HG03025 (cell line): ENCODE data around the gene PAFAH1B2.
"Not testable (repeated sequence)": the region's sequence is repeated elsewhere in the genome, so short reads cannot be mapped to it uniquely, and the experiment has no call there.

Experiments used
- ATAC-seq: cut with Tn5 transposase; IDR thresholded peaks from one replicate; pipeline ENCODE4 v1.9.1; 2021; ENCODE audit warnings: mild to moderate bottlenecking, moderate library complexity; ENCODE audit not compliant: unreplicated experiment, low FRiP score

Gene PAFAH1B2

DNA sequence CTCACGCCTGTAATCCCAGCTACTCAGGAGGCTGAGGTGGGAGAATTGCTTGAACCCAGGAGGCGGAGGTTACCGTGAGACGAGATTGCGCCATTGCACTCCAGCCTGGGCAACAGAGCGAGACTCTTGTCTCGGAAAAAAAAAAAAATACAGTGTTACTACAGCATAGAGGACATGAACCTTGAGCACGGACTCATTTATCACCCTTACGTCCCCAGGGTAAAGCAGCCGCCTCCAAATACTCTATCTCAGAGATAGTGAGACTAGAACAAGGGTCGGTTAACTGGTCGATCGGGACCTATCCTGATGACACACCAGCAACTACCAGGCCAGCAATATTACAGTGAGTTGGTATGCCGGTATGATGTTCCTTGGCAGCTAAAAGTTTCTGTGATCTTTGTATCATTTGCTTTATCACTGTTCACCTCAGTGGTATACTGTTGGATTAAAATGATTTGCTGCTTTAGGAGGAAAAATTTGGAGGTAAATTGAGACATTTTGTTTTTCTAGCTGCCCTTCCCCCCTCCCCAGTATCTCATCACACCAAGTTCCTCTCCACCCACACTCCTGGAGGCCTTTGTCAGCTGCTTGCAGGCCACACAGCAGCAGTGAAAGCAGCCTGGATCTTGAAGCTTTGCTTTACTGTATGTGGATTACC, 27.4 kb downstream of the PAFAH1B2 start:
- ATAC-seq = no peak

DNA sequence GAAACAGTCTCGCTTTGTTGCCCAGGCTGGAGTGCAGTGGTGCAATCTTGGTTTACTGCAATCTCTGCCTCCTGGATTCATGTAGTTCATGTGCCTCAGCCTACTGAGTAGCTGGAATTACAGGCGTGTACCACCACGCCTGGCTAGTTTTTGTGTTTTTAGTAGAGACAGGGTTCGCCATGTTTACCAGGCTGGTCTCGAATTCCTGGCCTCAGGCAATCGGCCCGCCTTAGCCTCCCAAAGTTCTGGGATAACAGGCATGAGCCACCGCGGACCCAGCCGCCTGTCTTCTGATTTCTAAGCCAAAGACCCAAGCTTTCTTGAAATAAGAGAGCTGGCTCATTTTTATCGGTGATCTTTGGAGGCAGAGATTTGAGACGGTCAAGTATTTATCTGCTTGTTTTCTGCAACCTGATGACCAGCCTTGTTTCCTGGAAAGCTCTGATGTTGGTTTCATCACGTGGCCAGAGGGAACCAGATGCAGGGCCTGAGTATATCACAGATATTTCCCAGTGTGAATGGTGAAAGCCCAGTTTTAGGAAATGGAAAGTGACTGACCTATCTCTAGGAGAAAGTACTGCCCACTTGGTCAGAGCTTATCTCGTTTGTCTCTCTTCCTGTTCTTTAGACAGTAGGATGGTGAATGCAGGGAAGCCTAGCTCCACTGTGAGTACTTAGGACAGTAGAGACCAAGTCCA, 28.8 kb downstream of the PAFAH1B2 start:
- ATAC-seq = no peak

DNA sequence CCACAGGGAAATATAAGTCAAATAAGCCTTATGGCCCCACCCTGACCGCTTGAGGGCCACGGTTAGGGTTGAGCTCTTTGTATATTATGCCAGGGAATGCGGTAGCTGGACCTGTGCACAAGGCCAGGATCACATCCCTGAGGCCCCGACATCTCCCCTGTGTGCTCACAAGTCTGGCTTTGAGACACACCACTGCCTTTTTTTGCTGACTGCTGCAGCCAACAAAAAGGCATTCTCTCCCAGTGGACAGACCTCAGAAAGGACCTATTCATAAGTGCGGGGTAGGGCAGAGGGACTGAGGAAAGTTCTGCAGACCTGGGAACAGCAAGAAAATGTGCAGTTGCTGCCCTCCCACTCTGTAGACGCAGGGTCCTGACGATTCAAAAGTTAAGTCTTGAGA, 31.0 kb downstream of the PAFAH1B2 start:
- no peak for ATAC-seq

DNA sequence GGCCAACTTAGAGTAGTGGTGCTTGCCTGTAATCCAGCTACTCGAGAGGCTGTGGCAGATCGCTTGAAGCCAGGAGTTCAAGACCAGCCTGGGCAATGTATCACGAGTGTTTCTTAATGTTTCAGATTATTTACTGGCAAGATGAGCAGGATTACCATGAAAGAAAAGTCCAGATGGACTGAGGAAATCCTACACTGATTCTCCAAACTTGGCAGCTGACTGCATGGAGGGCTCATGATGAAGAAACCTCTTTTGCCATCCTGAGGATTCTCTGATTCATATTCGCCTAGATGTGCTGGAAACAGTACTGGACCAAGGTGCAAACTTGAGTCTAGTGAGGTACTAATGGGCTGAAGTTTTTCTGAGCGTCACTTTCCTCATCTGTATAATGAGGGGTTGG, 31.7 kb downstream of the PAFAH1B2 start:
- ATAC-seq = no peak

DNA sequence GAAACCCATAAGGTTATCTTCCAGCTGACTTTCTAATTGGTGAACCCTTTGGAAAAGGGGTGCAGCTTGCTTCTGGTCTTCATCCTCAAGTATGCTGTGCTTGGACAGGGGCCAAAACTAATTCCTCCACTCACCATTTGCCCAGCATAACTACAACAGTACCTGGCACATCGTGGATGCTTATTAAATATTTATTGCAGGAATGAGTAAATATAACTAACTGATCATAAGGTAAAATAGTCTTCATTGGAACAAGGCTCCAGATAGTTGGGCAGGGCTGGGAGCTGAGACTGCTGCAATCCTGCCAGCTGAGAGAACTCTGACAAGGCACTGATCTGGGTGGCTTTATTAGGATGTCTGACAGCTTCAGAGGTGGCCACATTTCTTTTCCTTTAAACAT, 32.1 kb downstream of the PAFAH1B2 start:
- no peak for ATAC-seq

DNA sequence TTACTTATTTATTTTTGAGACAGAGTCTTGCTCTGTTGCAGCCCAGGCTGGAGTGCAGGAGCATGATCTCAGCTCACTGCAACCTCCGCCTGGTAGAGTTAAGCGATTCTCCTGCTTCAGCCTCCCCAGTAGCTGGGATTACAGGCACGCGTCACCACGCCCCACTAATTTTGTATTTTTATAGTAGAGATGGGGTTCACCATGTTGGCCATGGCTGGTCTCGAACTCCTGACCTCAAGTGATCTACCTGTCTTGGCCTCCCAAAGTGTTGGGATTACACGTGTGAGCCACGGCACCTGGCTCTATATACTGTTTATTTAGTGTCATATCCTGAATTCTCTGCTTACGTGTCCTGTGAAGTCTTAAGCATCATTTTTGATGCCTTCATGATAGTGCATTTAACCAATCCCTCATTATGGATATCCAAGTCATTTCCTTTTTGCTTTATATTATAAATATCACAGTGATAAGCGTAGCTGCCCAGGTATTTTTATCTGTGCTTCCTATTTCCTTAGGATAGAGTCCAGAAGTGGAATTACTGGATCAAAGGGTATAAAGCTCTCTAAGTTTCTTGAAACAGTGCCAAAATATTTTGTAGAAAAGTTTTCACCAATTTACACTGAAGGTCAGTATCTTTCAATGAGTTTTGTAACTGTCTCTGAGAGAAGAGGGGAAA, 33.6 kb downstream of the PAFAH1B2 start:
- no peak for ATAC-seq

DNA sequence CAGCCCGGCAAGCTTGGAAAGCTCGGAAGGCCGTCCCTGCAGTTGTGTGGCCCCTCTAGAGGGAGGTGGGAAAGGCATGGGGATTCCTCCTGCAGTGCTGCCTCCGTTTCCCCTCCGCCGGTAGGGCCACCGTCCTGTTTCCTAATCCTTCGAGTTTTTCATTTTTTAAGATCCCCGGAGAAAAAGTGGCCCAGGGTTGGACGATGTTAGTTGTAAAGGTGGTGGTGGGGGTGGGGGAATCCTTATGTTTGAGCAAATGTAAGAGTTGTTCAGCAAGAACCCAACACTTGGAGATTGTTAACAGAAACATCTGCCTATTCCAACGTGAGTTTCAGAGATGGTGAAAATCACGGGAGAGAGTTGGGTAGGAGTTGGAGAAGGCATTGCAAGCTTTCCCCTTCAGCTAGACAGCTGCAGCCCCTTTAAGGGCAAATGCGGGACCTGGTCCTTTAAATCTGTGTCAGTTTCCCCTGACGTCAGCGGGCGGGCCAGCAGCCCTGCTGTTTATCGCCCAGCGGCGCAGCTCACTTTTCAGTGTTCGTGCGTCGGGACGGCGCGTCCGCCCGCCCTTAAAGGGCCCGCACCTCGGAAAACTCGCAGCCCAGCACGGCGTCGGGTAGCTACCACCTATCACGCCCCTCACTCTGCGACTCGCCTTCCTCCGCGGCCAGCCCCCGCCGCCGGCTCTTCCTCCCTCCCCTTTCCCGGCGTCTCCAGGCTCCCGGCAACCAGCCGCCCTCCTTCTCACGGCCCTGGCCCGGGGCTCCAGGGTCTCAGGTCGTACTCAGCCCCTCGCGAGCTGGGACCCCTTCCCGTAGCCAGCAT, 34.3 kb downstream of the PAFAH1B2 start, which contains the start of gene SIDT2:
Gene SIDT2, plus strand, starts transcription at position 534 of the 825 bp plus-strand sequence. CDS start 521 bp downstream, outside the sequence.
- peak; percentile 84 for ATAC-seq

DNA sequence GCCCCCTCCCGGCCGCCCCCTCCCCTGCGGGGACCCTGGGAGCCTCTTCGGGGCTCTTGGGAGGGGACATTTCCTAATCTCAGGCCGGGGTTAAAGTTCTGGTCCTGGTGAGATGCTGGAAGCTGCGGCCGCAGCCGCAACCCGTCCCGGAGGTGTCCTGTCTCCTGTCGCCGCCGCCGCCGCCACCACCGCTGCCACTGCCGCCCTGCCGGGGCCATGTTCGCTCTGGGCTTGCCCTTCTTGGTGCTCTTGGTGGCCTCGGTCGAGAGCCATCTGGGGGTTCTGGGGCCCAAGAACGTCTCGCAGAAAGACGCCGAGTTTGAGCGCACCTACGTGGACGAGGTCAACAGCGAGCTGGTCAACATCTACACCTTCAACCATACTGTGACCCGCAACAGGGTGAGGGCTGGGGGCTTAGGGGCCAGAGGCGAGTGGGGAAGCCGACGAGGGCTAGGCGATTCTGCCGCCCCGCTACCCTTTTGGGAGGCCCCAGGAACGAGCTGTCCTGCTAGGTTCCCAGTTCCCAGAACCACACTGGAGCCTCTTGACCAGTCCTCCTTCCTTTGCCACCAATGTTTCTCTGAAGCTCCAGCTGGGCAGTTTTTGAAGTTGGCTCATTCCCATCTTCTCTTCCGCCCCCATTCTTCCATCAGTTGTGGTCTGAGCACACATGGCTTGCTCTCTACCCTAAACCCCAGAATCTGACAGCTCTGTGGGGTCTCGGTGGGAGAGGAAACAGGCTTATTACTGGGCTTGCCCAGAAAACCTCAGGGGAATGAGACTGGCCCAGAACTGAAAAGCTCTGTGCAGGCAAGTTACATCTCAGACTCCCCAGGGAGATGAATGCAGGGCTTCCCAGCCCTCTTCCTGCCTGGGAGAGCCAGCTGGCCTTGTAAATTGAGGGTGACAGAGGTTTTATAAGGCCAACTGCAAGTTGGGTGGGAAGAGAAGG, 35.2 kb downstream of the PAFAH1B2 start:
- peak; percentile 42 for ATAC-seq

DNA sequence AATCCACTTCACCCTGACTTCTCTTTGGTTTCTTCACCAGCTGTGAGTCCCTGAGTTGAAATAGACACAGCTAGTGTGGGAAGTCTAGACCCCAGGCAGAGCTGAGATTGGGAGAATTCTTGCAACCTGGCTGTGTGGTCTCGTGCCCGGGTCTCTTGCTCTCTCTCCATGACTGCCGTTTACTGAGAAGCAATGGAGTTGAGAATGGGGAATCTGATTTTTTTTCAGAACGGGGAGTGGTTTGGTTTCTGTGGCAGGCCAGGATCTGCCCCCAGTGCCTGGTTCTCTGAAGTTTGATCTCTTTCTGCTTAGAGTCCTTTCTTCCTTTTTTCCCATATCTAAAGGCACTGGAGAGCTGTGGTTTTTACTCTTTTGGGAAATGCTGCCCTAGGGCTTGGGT, 35.9 kb downstream of the PAFAH1B2 start:
- no peak for ATAC-seq

DNA sequence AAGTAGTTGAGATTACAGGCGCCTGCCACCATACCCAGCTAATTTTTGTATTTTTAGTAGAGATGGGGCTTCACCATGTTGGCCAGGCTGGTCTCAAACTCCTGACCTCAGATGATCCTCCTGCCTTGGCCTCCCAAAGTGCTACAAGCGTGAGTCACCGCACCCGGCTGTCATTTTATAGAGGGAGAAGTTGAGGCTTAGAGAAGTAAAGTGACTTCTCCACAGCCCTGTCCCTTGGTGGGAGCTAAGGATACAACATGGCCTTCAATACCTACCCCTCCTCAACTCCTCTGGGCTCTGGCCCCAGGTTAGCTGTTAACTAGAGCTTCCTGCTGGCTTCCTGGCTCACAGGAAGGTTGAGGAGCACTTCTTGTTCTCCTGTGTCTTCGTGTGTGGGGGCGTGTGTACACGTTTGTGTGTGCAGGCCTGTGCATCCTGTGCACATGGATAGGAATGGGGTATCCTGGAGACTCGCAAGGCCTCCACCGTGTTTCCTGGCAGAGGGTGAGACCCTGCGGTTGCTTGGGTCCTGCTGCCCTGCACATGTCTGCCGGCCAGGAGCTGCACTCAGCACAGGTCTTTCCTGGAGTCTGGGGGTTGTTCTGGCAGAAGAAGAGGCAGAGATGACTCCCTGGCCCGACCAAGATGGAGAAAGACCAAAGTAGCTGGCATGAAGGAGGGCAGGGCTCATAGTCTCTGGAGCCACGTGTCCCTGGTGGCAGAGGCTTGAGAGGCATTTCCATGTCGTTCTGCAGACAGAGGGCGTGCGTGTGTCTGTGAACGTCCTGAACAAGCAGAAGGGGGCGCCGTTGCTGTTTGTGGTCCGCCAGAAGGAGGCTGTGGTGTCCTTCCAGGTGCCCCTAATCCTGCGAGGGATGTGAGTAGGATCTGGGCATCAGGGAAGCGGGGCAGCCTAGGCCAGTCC, 36.8 kb downstream of the PAFAH1B2 start:
- ATAC-seq = no peak

DNA sequence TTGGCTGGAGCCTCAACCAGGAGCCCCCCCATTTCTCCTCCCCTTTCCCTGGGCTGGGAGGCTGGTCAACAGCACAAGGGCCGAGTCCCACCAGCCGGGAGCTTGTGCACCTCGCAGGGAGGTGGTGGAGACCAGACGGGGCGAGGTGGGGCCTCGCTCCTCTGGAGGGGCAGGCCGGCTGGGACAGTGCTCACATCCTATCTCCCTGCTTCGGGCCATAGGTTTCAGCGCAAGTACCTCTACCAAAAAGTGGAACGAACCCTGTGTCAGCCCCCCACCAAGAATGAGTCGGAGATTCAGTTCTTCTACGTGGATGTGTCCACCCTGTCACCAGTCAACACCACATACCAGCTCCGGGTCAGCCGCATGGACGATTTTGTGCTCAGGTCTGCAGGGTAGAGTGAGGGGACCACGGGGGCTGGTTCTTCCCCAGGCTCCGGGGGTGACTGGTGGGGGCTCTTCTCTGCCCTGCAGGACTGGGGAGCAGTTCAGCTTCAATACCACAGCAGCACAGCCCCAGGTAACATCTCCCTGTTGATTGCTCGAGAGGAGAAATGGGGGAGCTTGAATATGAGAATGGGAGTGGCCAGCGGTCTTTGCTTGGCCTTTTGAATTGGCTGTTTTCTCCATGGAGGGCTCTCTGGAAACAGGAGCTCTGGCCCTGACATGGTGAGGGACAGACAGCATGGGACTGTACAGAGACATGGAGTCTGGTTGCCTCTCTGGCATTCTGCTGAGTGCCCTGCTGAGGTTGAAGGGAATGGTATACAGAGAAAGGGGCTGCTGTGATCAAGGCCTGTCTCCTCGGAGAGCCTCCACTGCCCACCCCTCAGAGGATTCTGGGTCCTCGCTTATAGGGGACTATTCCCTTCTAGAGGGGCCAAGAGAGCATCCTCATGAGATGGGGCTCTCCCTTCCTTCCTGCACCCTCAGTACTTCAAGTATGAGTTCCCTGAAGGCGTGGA, 37.8 kb downstream of the PAFAH1B2 start:
- no peak for ATAC-seq

DNA sequence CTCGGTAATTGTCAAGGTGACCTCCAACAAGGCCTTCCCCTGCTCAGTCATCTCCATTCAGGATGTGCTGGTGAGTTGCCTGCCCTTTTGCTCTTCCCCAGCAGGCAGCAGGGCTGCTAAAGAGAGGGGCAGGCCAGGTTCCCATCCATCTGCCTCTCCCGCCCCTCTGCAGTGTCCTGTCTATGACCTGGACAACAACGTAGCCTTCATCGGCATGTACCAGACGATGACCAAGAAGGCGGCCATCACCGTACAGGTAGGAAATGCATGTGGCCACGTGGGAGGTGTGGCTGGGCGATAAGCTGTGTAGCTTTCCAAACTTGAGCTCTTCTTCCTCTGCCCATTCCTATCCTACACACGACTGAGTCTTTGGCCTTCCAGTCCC, 38.5 kb downstream of the PAFAH1B2 start:
- no peak for ATAC-seq

DNA sequence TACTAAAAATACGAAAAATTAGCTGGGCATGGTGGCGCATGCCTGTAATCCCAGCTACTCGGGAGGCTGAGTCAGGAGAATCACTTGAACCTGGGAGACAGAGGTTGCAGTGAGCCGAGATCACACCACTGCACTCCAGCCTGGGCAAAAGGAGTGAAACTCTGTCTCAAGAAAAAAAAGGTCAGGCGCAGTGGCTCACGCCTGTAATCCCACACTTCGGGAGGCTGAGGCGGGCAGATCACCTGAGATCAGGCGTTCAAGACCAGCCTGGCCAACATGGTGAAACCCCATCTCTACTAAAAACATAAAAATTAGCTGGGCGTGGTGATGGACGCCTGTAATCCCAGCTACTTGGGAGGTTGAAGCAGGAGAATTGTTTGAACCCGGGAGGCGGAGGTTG, 39.1 kb downstream of the PAFAH1B2 start:
- not testable (repeated sequence) for ATAC-seq

DNA sequence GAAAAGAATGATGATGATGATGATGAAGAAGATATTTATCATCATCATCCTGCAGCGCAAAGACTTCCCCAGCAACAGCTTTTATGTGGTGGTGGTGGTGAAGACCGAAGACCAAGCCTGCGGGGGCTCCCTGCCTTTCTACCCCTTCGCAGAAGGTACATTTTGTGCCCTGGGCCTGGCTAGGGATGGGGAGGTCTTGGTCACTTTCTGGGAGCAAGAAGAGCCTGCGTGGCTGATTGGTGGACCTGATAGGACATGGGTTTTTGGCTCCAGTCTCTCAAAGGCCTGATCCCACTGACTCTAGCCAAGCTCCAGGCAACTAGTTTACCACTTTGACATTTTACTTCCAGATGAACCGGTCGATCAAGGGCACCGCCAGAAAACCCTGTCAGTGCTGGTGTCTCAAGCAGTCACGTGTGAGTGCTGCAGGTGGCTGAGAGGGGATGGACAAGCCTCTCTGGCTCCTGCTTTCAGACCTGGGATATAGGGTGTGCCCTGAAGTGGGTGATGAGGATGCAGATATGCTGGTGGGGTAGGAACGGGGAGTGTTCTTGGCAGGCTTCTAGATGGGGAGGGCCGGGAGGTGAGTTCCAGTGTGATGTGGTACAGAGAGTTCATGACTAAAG, 39.8 kb downstream of the PAFAH1B2 start:
- ATAC-seq = no peak

DNA sequence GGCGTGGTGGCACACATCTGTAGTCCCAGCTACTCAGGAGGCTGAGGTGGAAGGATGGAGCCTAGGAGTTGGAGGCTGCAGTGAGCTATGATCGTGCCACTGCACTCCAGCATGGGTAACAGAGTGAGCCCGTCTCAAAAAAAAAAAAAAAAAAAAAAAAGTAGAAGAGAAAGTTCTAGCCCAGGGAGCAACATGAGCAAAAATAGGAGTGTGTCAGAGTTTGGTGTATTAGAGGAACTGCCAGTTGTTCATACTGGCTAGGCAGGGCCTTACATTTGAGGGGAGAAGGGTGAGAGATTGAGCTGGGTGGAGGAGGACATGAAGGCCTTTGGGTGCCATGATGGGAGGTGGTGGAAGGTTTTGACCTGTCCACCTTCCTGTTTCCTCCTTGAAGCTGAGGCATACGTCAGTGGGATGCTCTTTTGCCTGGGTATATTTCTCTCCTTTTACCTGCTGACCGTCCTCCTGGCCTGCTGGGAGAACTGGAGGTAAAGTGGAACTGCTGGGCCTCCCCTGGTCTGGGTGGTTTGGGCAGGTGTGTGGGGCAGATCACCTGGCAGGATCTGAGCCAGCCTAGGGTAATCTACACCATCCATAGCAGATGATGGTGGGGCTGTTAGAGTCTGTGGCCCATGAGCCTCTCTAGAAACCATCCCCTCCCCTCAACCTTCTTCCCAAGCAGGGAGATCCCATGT, 41.8 kb downstream of the PAFAH1B2 start:
- ATAC-seq = no peak

DNA sequence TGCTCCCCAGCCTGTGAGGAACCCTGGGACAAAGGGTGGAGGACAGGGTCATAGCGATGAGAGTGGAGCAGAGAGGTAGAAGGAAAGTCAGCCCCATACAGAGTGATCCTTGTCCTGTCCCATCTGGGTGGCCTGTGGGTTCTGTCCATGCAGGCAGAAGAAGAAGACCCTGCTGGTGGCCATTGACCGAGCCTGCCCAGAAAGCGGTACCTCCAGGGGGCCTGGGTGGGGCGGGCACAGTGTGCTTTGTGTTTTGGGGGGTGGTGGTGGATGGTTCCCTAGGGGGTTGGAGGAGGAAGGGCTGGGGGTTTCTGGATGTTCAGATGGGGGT, 42.3 kb downstream of the PAFAH1B2 start:
- ATAC-seq = no peak

DNA sequence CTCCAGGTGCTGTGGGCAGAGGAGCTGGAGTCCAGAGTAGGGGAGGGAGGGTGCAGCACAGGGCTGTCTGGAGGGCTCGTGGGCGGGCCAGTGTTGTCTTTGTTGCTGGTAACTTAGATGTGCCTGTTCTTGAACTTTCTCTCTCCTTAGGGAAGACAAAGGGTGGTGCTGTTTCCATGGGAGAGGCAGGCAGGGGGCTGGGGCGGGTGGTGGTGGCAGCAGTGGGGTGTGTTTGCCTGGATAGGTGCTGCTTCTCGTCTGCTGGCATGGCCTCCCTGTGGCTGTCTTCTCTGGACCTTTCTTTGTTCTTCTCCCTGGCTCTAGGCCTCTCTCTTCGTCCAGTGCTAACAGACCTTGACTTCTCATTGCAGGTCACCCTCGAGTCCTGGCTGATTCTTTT, 42.9 kb downstream of the PAFAH1B2 start:
- no peak for ATAC-seq
